Measurements from ENCODE around the gene LRMDA. TPM values are rescaled to one million over a fixed set of nuclear protein-coding genes. Genes with fewer than 3 reads are reported as not detected.

The LRMDA gene
- total RNA-seq, 1 experiment from 2014 or later, result not detected

DNA sequence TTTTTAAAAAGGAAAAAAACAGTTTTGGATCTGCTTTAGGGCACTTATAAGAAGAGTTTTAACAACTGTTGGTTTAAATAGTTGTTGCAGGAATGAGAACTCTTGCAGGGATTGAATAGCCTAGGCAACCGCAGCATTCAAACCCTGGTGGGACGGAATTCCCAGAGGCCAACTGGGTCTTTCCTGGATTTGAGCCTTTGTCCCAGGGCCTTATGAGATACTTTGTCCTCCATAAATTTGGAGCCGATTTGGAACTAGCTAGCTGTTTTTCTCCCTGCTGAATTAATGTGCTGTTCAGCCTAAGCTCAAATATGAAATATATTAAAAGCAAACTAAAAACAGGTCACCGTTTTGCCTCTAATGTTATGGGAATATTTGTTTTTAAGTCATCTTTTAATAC is 109.6 kb downstream of the LRMDA start:
- Histone ChIP-seq H3K27me3 (replicated peaks; ENCODE audit: insufficient read depth, low read depth, low read length, poor library complexity) (peaks cover 69% of the 10 kb centered on the region), H3K4me1 (ENCODE audit: insufficient read depth, low read length, poor library complexity, severe bottlenecking) (no peaks in the 10 kb centered on the region), H3K27ac (ENCODE audit: low read depth, low read length, poor library complexity, severe bottlenecking) (no peak overlapping the region), H3K9me3 (ENCODE audit: low read depth, low read length, poor library complexity, severe bottlenecking) (no peaks in the 10 kb centered on the region), H3K36me3 (ENCODE audit: insufficient read depth, low read length, poor library complexity, severe bottlenecking) (no peaks in the 10 kb centered on the region), H3K4me3 (ENCODE audit: low read depth, low read length, poor library complexity, severe bottlenecking) (no peak overlapping the region)
- no TSS peak for BruUV-seq (replicated peaks)
- ChIA-PET CTCF (no interaction called here), POLR2A (ENCODE audit: low non-redundant PET) (no interaction called here)
- no peak for DNase-seq (ENCODE audit: low spot score)
- TF ChIP-seq, protein P1, sequence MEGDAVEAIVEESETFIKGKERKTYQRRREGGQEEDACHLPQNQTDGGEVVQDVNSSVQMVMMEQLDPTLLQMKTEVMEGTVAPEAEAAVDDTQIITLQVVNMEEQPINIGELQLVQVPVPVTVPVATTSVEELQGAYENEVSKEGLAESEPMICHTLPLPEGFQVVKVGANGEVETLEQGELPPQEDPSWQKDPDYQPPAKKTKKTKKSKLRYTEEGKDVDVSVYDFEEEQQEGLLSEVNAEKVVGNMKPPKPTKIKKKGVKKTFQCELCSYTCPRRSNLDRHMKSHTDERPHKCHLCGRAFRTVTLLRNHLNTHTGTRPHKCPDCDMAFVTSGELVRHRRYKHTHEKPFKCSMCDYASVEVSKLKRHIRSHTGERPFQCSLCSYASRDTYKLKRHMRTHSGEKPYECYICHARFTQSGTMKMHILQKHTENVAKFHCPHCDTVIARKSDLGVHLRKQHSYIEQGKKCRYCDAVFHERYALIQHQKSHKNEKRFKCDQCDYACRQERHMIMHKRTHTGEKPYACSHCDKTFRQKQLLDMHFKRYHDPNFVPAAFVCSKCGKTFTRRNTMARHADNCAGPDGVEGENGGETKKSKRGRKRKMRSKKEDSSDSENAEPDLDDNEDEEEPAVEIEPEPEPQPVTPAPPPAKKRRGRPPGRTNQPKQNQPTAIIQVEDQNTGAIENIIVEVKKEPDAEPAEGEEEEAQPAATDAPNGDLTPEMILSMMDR (conservative IDR thresholded peaks at IDR 0.05; ENCODE audit: low read depth, low read length), result no peak
- TF ChIP-seq EZH2 (IDR thresholded peaks at IDR 0.05; ENCODE audit: borderline replicate concordance, low read depth, low read length, poor library complexity, severe bottlenecking), result no peak
- intact Hi-C loops (cut with micrococcal nuclease; ENCODE audit: unreplicated experiment), result no loop called here

DNA sequence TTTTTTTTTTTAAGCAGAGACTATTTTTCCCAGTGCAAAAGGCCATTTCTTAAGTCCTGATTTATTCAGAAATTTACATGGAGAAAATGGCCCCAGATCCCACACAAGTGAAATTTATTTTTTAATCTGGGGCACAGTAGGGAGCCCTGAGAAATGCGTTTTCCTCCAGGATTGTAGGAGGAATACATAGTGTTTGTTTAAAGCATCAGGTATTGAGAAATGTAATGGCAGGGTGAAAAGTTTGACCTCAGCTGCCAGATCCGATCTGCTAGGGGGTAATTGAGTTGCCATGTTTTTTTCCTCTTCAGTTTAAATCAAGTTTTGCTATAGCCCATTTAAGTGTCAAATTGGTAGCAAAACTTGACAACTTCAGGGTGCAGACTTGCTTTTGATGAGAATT is 110.0 kb downstream of the LRMDA start:
- Histone ChIP-seq H3K4me1 (ENCODE audit: insufficient read depth, low read length, poor library complexity, severe bottlenecking) (no peaks in the 10 kb centered on the region), H3K36me3 (ENCODE audit: insufficient read depth, low read length, poor library complexity, severe bottlenecking) (no peaks in the 10 kb centered on the region), H3K4me3 (ENCODE audit: low read depth, low read length, poor library complexity, severe bottlenecking) (no peak overlapping the region), H3K27me3 (replicated peaks; ENCODE audit: insufficient read depth, low read depth, low read length, poor library complexity) (peaks cover 69% of the 10 kb centered on the region), H3K27ac (ENCODE audit: low read depth, low read length, poor library complexity, severe bottlenecking) (no peak overlapping the region), H3K9me3 (ENCODE audit: low read depth, low read length, poor library complexity, severe bottlenecking) (no peaks in the 10 kb centered on the region)
- DNase-seq (ENCODE audit: low spot score), result no peak
- no TSS peak for BruUV-seq (replicated peaks)
- intact Hi-C loops (cut with micrococcal nuclease; ENCODE audit: unreplicated experiment), result no loop called here
- POLR2A ChIA-PET (ENCODE audit: low non-redundant PET), result no interaction called here
- CTCF ChIA-PET, result no interaction called here
- TF ChIP-seq EZH2 (IDR thresholded peaks at IDR 0.05; ENCODE audit: borderline replicate concordance, low read depth, low read length, poor library complexity, severe bottlenecking), result no peak
- TF ChIP-seq, protein P1 (conservative IDR thresholded peaks at IDR 0.05; ENCODE audit: low read depth, low read length), result no peak

DNA sequence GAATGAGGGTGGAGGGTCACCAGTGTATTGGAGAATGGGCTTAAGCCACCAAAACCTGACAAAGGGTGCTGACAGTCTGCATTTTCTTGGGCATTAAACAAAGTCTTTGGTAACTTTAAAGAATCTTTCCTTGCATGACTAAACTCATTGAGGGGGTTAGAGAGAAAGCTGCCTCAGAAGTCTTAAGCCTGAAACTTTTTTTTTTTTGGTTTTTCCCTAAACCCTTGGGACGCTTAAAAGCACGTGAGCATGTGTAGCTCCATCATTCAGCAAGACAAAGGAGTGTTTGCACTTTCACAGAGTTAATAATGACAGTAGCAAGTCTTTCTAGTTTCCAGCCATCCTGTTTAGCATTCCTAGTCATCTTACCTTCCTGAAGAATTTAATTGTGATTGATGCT is 110.7 kb downstream of the LRMDA start:
- ChIA-PET POLR2A (ENCODE audit: low non-redundant PET) (no interaction called here), CTCF (no interaction called here)
- H3K4me3 ChIP-seq (ENCODE audit: low read depth, low read length, poor library complexity, severe bottlenecking), result no peak overlapping the region
- BruUV-seq (replicated peaks), result no TSS peak
- H3K36me3 ChIP-seq (ENCODE audit: insufficient read depth, low read length, poor library complexity, severe bottlenecking), result no peaks in the 10 kb centered on the region
- TF ChIP-seq EZH2 (IDR thresholded peaks at IDR 0.05; ENCODE audit: borderline replicate concordance, low read depth, low read length, poor library complexity, severe bottlenecking), result no peak
- TF ChIP-seq, protein P1 (conservative IDR thresholded peaks at IDR 0.05; ENCODE audit: low read depth, low read length), result no peak
- peaks cover 66% of the 10 kb centered on the region for H3K27me3 ChIP-seq (replicated peaks; ENCODE audit: insufficient read depth, low read depth, low read length, poor library complexity)
- no peaks in the 10 kb centered on the region for H3K9me3 ChIP-seq (ENCODE audit: low read depth, low read length, poor library complexity, severe bottlenecking)
- H3K4me1 ChIP-seq (ENCODE audit: insufficient read depth, low read length, poor library complexity, severe bottlenecking), result no peaks in the 10 kb centered on the region
- intact Hi-C loops (cut with micrococcal nuclease; ENCODE audit: unreplicated experiment), result no loop called here
- DNase-seq (ENCODE audit: low spot score), result no peak
- H3K27ac ChIP-seq (ENCODE audit: low read depth, low read length, poor library complexity, severe bottlenecking), result no peak overlapping the region
